ENCODE results near the gene MAN2A1.

MAN2A1 gene

DNA sequence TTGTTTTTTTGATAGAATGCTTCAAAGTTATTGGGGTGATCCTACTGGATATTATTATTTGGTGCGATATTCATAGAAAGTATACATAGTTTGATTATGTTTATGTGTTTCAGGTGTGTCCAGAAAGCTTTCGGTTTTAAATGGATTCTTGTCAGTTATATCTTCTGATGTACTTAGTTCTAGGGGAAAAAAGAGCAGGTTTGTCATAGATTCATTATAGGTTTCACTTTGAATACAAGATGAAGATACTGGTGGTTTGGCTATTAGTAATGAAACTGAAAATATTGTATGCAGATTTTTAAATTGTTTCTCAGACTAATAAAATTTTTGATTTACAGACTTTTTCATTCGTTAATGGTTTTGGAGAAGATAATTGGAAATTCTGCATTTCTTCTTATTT is 98.9 kb downstream of the MAN2A1 start:
- DNase-seq (ENCODE audit: low read depth): peak; percentile 3
- H3K4me3 ChIP-seq (ENCODE audit: low read depth, low read length): no peak overlapping the region
- TF ChIP-seq, protein P1, sequence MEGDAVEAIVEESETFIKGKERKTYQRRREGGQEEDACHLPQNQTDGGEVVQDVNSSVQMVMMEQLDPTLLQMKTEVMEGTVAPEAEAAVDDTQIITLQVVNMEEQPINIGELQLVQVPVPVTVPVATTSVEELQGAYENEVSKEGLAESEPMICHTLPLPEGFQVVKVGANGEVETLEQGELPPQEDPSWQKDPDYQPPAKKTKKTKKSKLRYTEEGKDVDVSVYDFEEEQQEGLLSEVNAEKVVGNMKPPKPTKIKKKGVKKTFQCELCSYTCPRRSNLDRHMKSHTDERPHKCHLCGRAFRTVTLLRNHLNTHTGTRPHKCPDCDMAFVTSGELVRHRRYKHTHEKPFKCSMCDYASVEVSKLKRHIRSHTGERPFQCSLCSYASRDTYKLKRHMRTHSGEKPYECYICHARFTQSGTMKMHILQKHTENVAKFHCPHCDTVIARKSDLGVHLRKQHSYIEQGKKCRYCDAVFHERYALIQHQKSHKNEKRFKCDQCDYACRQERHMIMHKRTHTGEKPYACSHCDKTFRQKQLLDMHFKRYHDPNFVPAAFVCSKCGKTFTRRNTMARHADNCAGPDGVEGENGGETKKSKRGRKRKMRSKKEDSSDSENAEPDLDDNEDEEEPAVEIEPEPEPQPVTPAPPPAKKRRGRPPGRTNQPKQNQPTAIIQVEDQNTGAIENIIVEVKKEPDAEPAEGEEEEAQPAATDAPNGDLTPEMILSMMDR (IDR thresholded peaks at IDR 0.05; ENCODE audit: low read depth, low read length, missing control alignments): no peak

- H3K4me3 ChIP-seq (ENCODE audit: low read depth, low read length): no peak overlapping the region
- DNase-seq (ENCODE audit: low read depth): no peak
- TF ChIP-seq, protein P1 (IDR thresholded peaks at IDR 0.05; ENCODE audit: low read depth, low read length, missing control alignments): no peak
These were observed 102.9 kb downstream of the MAN2A1 start for GRCh38 chr5:109792613-109793012.

DNA sequence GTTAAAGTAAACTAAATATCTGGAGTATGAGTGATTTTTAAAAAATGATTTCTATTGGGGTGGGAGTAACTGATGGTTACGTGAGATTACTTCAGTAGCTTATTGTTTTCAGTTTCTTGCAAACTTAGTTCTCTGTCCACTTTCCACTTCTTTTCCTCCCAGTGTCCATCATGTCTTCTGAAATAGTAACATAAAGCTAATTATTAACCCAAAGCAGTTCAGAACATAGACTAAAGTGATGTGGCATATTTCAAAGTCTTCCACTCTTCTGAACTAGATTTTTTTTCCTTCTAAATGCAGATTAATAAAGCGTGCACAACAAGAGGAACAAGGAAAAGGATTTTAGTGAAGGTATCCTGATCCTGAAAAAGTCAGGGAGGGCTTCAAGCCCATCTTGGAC is 114.1 kb downstream of the MAN2A1 start:
- TF ChIP-seq, protein P1 (IDR thresholded peaks at IDR 0.05; ENCODE audit: low read depth, low read length, missing control alignments): no peak
- no peak overlapping the region for H3K4me3 ChIP-seq (ENCODE audit: low read depth, low read length)
- no peak for DNase-seq (ENCODE audit: low read depth)

DNA sequence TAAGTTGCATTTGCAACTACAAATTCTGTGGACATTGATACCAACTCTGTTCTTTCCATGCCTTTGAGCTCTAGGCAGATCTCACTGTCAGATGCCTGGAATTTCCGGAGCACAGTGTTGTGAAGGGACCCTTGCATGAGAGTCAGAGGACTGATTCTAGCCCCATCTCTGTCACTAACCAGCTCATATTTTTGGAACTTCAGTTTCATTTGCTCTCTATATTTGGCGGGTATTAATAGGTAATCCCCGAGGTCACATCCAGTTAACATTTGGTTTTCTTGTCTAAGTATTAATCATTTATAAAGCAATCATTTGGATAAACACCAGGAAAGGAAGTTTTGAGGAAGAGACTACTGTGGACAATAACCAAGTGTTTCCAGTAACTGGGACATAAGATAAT is 115.7 kb downstream of the MAN2A1 start:
- no peak for DNase-seq (ENCODE audit: low read depth)
- H3K4me3 ChIP-seq (ENCODE audit: low read depth, low read length): no peak overlapping the region
- TF ChIP-seq, protein P1 (IDR thresholded peaks at IDR 0.05; ENCODE audit: low read depth, low read length, missing control alignments): no peak

DNA sequence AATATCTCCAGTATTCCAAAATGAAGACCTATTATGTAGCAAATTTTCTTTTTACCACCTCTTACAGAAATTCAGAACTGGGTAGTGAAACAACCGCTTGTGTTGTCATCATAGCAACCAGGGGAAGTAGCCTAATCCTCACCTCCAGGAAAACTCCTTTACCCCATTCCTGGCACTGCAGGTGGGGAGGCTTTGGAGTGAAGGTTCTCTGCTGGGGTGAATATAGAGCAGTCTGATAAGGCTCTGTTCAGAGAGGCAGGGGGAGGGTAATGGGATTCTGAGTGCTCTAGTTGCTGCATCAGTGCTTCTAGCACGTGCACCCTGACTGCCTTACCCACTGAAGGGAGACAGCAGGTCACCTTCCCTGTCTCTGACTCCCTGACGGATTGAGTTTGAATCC is 116.2 kb downstream of the MAN2A1 start:
- no peak for DNase-seq (ENCODE audit: low read depth)
- no peak overlapping the region for H3K4me3 ChIP-seq (ENCODE audit: low read depth, low read length)
- TF ChIP-seq, protein P1 (IDR thresholded peaks at IDR 0.05; ENCODE audit: low read depth, low read length, missing control alignments): no peak

GRCh38 chr5:109812698-109813097 is 123.0 kb downstream of the MAN2A1 start:
- TF ChIP-seq, protein P1 (IDR thresholded peaks at IDR 0.05; ENCODE audit: low read depth, low read length, missing control alignments): no peak
- no peak for DNase-seq (ENCODE audit: low read depth)

DNA sequence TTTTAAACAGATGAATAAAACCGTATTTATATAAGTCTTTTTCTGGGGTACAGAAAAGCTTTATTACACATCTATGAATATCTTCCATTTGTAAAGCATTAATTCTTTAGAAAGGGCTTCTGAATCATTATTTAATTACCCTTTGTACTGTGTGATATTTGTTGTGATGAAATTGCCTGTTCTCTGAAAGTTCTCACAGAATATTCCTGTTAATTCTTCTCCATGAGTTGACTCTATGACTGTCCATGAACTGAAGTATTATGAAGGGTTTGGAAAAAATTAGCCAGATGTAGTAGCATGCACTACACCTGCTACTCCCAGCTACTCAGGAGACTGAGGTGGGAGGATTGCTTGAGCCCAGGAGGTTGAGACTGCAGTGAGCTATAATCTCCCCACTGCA is 127.0 kb downstream of the MAN2A1 start:
- no peak for DNase-seq (ENCODE audit: low read depth)
- H3K4me3 ChIP-seq (ENCODE audit: low read depth, low read length): no peak overlapping the region
- TF ChIP-seq, protein P1 (IDR thresholded peaks at IDR 0.05; ENCODE audit: low read depth, low read length, missing control alignments): no peak

More at GRCh38 chr5:109812698-109813097, 123.0 kb downstream of the MAN2A1 start:
- no peak overlapping the region for H3K4me3 ChIP-seq (ENCODE audit: low read depth, low read length)
